GM23338 (cell line): Measurements from ENCODE around the gene LPAR1.

Experiments used
- CREB1 ChIP-seq: fragments of 250-450 bp; sonication (Bioruptor Pico); IDR thresholded peaks from 2 replicates; pipeline ENCODE4 v1.5.0; 2020; ENCODE audit warnings: low read depth, mild to moderate bottlenecking, moderate library complexity
- CTCF ChIP-seq, 2 experiments: fragments of 200-600 bp in 1 of 2; sonication (generic) in 1 of 2; conservative IDR thresholded peaks; 2 replicates each; pipeline versions ENCODE4 v1.5.1 to v1.6.1; 2016 to 2017; ENCODE audit warnings: antibody characterized with exemption in 2 of 2, low read depth in 2 of 2, mild to moderate bottlenecking in 2 of 2, moderate library complexity in 1 of 2
- ETS1 ChIP-seq: IDR thresholded peaks from 2 replicates; pipeline ENCODE4 v1.6.1; 2016; ENCODE audit warnings: antibody characterized with exemption
- EZH2 ChIP-seq: fragments of 200-600 bp; sonication (generic); IDR thresholded peaks from one replicate; pipeline ENCODE4 v1.8.0; 2017; ENCODE audit warnings: antibody characterized with exemption, mild to moderate bottlenecking, low read depth; ENCODE audit not compliant: unreplicated experiment
- EZH2phosphoT487 ChIP-seq: fragments of 200-600 bp; sonication (generic); IDR thresholded peaks from one replicate; pipeline ENCODE4 v1.8.1; 2018; ENCODE audit warnings: antibody characterized with exemption; ENCODE audit not compliant: unreplicated experiment
- JUNB ChIP-seq: IDR thresholded peaks from one replicate; pipeline ENCODE4 v1.6.1; 2016; ENCODE audit warnings: antibody characterized with exemption; ENCODE audit not compliant: unreplicated experiment
- NANOG ChIP-seq: IDR thresholded peaks from 2 replicates; pipeline ENCODE4 v1.6.1; 2016; ENCODE audit warnings: antibody characterized with exemption, borderline replicate concordance
- POLR2AphosphoS5 ChIP-seq: IDR thresholded peaks from 2 replicates; pipeline ENCODE4 v1.6.1; 2016; ENCODE audit warnings: antibody characterized with exemption, low read depth
- REST ChIP-seq: IDR thresholded peaks from one replicate; pipeline ENCODE4 v1.6.1; 2018; ENCODE audit warnings: antibody characterized with exemption; ENCODE audit not compliant: unreplicated experiment
- STAT1 ChIP-seq: IDR thresholded peaks from one replicate; pipeline ENCODE4 v1.6.1; 2016; ENCODE audit warnings: antibody characterized with exemption; ENCODE audit not compliant: unreplicated experiment
- ZNF114 ChIP-seq: fragments of 250-450 bp; sonication (Bioruptor Pico); IDR thresholded peaks from 2 replicates; pipeline ENCODE4 v1.5.0; 2020; ENCODE audit warnings: mild to moderate bottlenecking, moderate library complexity
- ZNF331 ChIP-seq: fragments of 250-450 bp; sonication (Bioruptor Pico); IDR thresholded peaks from 2 replicates; pipeline ENCODE4 v1.5.0; 2020; ENCODE audit warnings: low read depth, mild to moderate bottlenecking, moderate library complexity
- ZNF462 ChIP-seq: fragments of 250-450 bp; sonication (Bioruptor Pico); IDR thresholded peaks from 2 replicates; pipeline ENCODE4 v1.5.0; 2020; ENCODE audit warnings: mild to moderate bottlenecking, moderate library complexity

GRCh38 chr9:110939573-110939972 is 98.7 kb downstream of the LPAR1 start:
- TF ChIP-seq REST (no peak), EZH2phosphoT487 (no peak), CTCF (conservative IDR thresholded peaks at IDR 0.05; ENCODE audit: low read depth in 2 of 2) (no peak), POLR2AphosphoS5 (no peak), JUNB (no peak), EZH2 (no peak), ETS1 (no peak), ZNF331 (CRISPR knock-in tag) (no peak), NANOG (no peak), CREB1 (CRISPR knock-in tag) (no peak), ZNF114 (no peak), STAT1 (no peak), ZNF462 (CRISPR knock-in tag) (no peak)
